ENCODE measurements around the gene PRXL2B. TPM values are rescaled to one million over a fixed set of nuclear protein-coding genes. Genes with fewer than 3 reads are reported as not detected.

PRXL2B gene
- total RNA-seq, 1 donor from 2014 or later, result 10.0 TPM

GRCh38 chr1:2594001-2594640, 7.5 kb downstream of the PRXL2B start:
- H3F3A ChIP-seq (ENCODE audit: low read depth), result no peaks in the 10 kb centered on the region
- H3K36me3 ChIP-seq, result no peaks in the 10 kb centered on the region
- H3K9ac ChIP-seq, result no peak overlapping the region
- Mint-ChIP-seq H3K27me3 (ENCODE audit: insufficient read depth, low read depth) (peaks cover 2% of the 10 kb centered on the region), H3K27ac (no peak overlapping the region), H3K36me3 (no peaks in the 10 kb centered on the region), H3K9me3 (peaks cover 3% of the 10 kb centered on the region), H3K4me1 (peaks cover 3% of the 10 kb centered on the region), H3K4me3 (no peak overlapping the region)
- no peaks in the 10 kb centered on the region for H4K20me1 ChIP-seq (ENCODE audit: low read depth)
- H3K27ac ChIP-seq, result no peak overlapping the region
- H3K4me3 ChIP-seq, result no peak overlapping the region
- TF ChIP-seq EZH2phosphoT487 (IDR thresholded peaks at IDR 0.05), result no peak
- H2AFZ ChIP-seq (replicated peaks), result no peak overlapping the region
- no peaks in the 10 kb centered on the region for H3K4me1 ChIP-seq
- no peaks in the 10 kb centered on the region for H3K79me2 ChIP-seq (ENCODE audit: low read depth)
- no peak for DNase-seq (ENCODE audit: low spot score)
- no peaks in the 10 kb centered on the region for H3K27me3 ChIP-seq
- H3K9me3 ChIP-seq (ENCODE audit: low read depth), result no peaks in the 10 kb centered on the region
- no peak overlapping the region for H3K4me2 ChIP-seq

GRCh38 chr1:2594641-2595131, 8.1 kb downstream of the PRXL2B start:
- H3K4me3 Mint-ChIP-seq, result no peak overlapping the region
- H2AFZ ChIP-seq (replicated peaks), result no peak overlapping the region
- no peak overlapping the region for H3K4me2 ChIP-seq
- no peaks in the 10 kb centered on the region for H3K27me3 ChIP-seq
- H3K36me3 ChIP-seq, result no peaks in the 10 kb centered on the region
- no peaks in the 10 kb centered on the region for H3K4me1 ChIP-seq
- peaks cover 3% of the 10 kb centered on the region for H3K9me3 Mint-ChIP-seq
- peaks cover 3% of the 10 kb centered on the region for H3K4me1 Mint-ChIP-seq
- H3K4me3 ChIP-seq, result no peak overlapping the region
- H3K27me3 Mint-ChIP-seq (ENCODE audit: insufficient read depth, low read depth), result peaks cover 2% of the 10 kb centered on the region
- H3K27ac ChIP-seq, result no peak overlapping the region
- TF ChIP-seq EZH2phosphoT487 (IDR thresholded peaks at IDR 0.05) (no peak), EZH2 (IDR thresholded peaks at IDR 0.05) (no peak)
- TF ChIP-seq, protein P1, sequence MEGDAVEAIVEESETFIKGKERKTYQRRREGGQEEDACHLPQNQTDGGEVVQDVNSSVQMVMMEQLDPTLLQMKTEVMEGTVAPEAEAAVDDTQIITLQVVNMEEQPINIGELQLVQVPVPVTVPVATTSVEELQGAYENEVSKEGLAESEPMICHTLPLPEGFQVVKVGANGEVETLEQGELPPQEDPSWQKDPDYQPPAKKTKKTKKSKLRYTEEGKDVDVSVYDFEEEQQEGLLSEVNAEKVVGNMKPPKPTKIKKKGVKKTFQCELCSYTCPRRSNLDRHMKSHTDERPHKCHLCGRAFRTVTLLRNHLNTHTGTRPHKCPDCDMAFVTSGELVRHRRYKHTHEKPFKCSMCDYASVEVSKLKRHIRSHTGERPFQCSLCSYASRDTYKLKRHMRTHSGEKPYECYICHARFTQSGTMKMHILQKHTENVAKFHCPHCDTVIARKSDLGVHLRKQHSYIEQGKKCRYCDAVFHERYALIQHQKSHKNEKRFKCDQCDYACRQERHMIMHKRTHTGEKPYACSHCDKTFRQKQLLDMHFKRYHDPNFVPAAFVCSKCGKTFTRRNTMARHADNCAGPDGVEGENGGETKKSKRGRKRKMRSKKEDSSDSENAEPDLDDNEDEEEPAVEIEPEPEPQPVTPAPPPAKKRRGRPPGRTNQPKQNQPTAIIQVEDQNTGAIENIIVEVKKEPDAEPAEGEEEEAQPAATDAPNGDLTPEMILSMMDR (IDR thresholded peaks at IDR 0.05), result no peak
- H3K9me3 ChIP-seq (ENCODE audit: low read depth), result no peaks in the 10 kb centered on the region
- H3F3A ChIP-seq (ENCODE audit: low read depth), result no peaks in the 10 kb centered on the region
- DNase-seq (ENCODE audit: low spot score), result no peak
- no peaks in the 10 kb centered on the region for H3K79me2 ChIP-seq (ENCODE audit: low read depth)
- H3K27ac Mint-ChIP-seq, result no peak overlapping the region
- no peak overlapping the region for H3K9ac ChIP-seq
- H4K20me1 ChIP-seq (ENCODE audit: low read depth), result no peaks in the 10 kb centered on the region
- H3K36me3 Mint-ChIP-seq, result no peaks in the 10 kb centered on the region

GRCh38 chr1:2595261-2595811, 8.8 kb downstream of the PRXL2B start:
- Histone ChIP-seq H3K4me1 (no peaks in the 10 kb centered on the region), H3K36me3 (no peaks in the 10 kb centered on the region), H3F3A (ENCODE audit: low read depth) (no peaks in the 10 kb centered on the region), H2AFZ (replicated peaks) (no peak overlapping the region), H3K27ac (no peak overlapping the region), H3K4me3 (no peak overlapping the region), H3K27me3 (peaks cover 1% of the 10 kb centered on the region), H3K79me2 (ENCODE audit: low read depth) (no peaks in the 10 kb centered on the region), H4K20me1 (ENCODE audit: low read depth) (no peaks in the 10 kb centered on the region), H3K4me2 (no peak overlapping the region), H3K9me3 (ENCODE audit: low read depth) (no peaks in the 10 kb centered on the region), H3K9ac (no peak overlapping the region)
- TF ChIP-seq EZH2phosphoT487 (IDR thresholded peaks at IDR 0.05) (no peak), EZH2 (IDR thresholded peaks at IDR 0.05) (no peak)
- TF ChIP-seq, protein P1 (IDR thresholded peaks at IDR 0.05), result no peak
- Mint-ChIP-seq H3K27ac (no peak overlapping the region), H3K36me3 (no peaks in the 10 kb centered on the region), H3K27me3 (ENCODE audit: insufficient read depth, low read depth) (peaks cover 2% of the 10 kb centered on the region), H3K9me3 (peaks cover 3% of the 10 kb centered on the region), H3K4me1 (peaks cover 3% of the 10 kb centered on the region), H3K4me3 (no peak overlapping the region)
- no peak for DNase-seq (ENCODE audit: low spot score)

Data from neural progenitor cell (in vitro differentiated cells).